Activated naive CD8-positive, alpha-beta T cell treated with anti-CD3 and anti-CD28 coated beads for 36 hours (primary cell): ENCODE data around the gene BHLHE40. TPM values are rescaled to one million over a fixed set of nuclear protein-coding genes. Genes with fewer than 3 reads are reported as not detected.

Experiments used
- DNase-seq: peaks from one replicate; pipeline ENCODE4 v3.0.0; 2021
- H3K27ac Mint-ChIP-seq: one replicate; pipeline ENCODE4 v1.8.0; 2022; ENCODE audit warnings: mild to moderate bottlenecking, moderate library complexity, mixed read lengths
- H3K27me3 Mint-ChIP-seq: one replicate; pipeline ENCODE4 v1.8.0; 2022; ENCODE audit warnings: mild to moderate bottlenecking, mixed read lengths
- H3K36me3 Mint-ChIP-seq: one replicate; pipeline ENCODE4 v1.8.0; 2021; ENCODE audit warnings: mild to moderate bottlenecking, mixed read lengths
- H3K4me1 Mint-ChIP-seq: one replicate; pipeline ENCODE4 v1.8.0; 2021; ENCODE audit warnings: mixed read lengths
- H3K4me3 Mint-ChIP-seq: one replicate; pipeline ENCODE4 v1.8.0; 2022; ENCODE audit warnings: mild to moderate bottlenecking, moderate library complexity, mixed read lengths
- H3K9me3 Mint-ChIP-seq: one replicate; pipeline ENCODE4 v1.8.0; 2022; ENCODE audit warnings: mixed read lengths
- total RNA-seq, 2 experiments: library from RNA; stranded (reverse); gene quantifications; one replicate each; pipeline ENCODE4 v1.2.3, GENCODE V29; 2021

The BHLHE40 gene
- total RNA-seq, 2 experiments from 2014 or later: 292 to 294 TPM

DNA sequence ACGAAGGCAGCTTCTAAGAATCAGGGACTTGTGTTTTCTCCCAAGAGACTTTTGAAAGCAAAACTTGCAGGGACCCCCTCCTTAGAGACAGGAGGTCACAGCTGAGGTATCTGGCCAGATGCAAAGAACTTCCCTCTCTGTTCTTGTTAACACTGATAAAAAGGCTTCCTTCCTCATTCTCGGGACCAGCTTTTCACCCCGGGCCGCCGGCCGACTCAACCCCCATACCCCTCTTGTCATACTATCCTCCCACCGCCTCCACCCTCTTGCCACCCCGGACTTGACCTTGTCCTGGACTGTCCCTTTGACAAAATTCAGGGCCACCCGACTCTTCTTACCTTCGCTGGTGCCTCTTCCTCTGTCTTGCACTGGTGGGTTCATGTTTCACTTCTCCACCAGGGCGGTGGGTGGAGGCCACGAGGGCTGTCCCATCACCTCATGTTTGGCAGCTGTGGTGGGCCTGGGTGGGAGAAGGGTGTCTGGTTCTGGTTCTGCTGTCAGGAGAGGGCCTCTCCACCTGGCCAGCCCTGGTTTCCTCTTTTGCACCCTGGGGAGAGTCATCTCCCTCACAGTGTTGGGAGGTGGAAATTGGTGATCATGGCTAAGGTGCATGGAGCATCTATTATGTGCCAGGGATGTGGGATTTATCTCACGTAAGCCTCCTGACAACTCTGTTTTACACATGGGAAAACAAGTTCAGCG, 32.5 kb downstream of the BHLHE40 start:
- H3K4me1 Mint-ChIP-seq: peaks cover 56% of the 10 kb centered on the region
- peak overlapping the region; percentile 49 for H3K4me3 Mint-ChIP-seq
- peak overlapping the region; percentile 85 for H3K27ac Mint-ChIP-seq
- DNase-seq: peak; percentile 46
- no peaks in the 10 kb centered on the region for H3K9me3 Mint-ChIP-seq
- H3K36me3 Mint-ChIP-seq: no peaks in the 10 kb centered on the region
- peaks cover 12% of the 10 kb centered on the region for H3K27me3 Mint-ChIP-seq

DNA sequence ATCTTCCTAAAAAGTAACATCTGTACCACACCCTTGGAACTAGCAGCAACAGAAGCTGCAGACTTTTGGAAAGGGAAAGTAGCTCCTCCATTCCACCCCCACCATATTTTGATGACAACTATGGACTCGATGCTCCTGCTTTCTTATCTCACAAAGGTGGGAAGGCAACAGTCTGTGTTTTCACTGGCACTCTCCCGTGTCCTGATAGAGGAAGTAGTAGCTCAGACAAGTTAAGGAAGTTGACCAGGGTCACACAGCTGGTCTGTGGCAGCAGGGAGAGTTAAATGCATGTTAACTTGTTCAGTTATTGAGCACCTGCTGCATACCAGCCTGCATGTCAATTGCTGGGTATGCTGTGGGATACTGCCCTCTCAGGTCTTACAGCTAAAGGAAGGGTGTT, 33.1 kb downstream of the BHLHE40 start:
- Mint-ChIP-seq H3K36me3 (no peaks in the 10 kb centered on the region), H3K27me3 (peaks cover 12% of the 10 kb centered on the region), H3K9me3 (no peaks in the 10 kb centered on the region), H3K4me3 (no peak overlapping the region), H3K4me1 (peaks cover 53% of the 10 kb centered on the region), H3K27ac (peak overlapping the region; percentile 85)
- no peak for DNase-seq

- Mint-ChIP-seq H3K9me3 (no peaks in the 10 kb centered on the region), H3K4me3 (no peak overlapping the region), H3K27ac (peak overlapping the region; percentile 32), H3K27me3 (peaks cover 12% of the 10 kb centered on the region), H3K36me3 (no peaks in the 10 kb centered on the region), H3K4me1 (peaks cover 53% of the 10 kb centered on the region)
- DNase-seq: no peak
Observed at GRCh38 chr3:5013021-5013906, 34.0 kb downstream of the BHLHE40 start.

GRCh38 chr3:5014391-5014790, 35.2 kb downstream of the BHLHE40 start:
- no peak overlapping the region for H3K27ac Mint-ChIP-seq
- no peak for DNase-seq

GRCh38 chr3:5015056-5015455, 35.8 kb downstream of the BHLHE40 start:
- peaks cover 60% of the 10 kb centered on the region for H3K4me1 Mint-ChIP-seq
- no peaks in the 10 kb centered on the region for H3K9me3 Mint-ChIP-seq
- no peaks in the 10 kb centered on the region for H3K36me3 Mint-ChIP-seq
- H3K27me3 Mint-ChIP-seq: peaks cover 12% of the 10 kb centered on the region
- DNase-seq: no peak
- H3K27ac Mint-ChIP-seq: no peak overlapping the region
- H3K4me3 Mint-ChIP-seq: no peak overlapping the region

More at GRCh38 chr3:5014391-5014790, 35.2 kb downstream of the BHLHE40 start:
- Mint-ChIP-seq H3K4me1 (peaks cover 53% of the 10 kb centered on the region), H3K4me3 (no peak overlapping the region), H3K27me3 (peaks cover 12% of the 10 kb centered on the region), H3K9me3 (no peaks in the 10 kb centered on the region), H3K36me3 (no peaks in the 10 kb centered on the region)

- peaks cover 11% of the 10 kb centered on the region for H3K27me3 Mint-ChIP-seq
- H3K4me3 Mint-ChIP-seq: no peak overlapping the region
- H3K36me3 Mint-ChIP-seq: no peaks in the 10 kb centered on the region
- no peaks in the 10 kb centered on the region for H3K9me3 Mint-ChIP-seq
- H3K27ac Mint-ChIP-seq: no peak overlapping the region
- peaks cover 65% of the 10 kb centered on the region for H3K4me1 Mint-ChIP-seq
- no peak for DNase-seq
Observed at GRCh38 chr3:5016211-5017161, 37.2 kb downstream of the BHLHE40 start.

- no peak for DNase-seq
- no peaks in the 10 kb centered on the region for H3K27me3 Mint-ChIP-seq
- peaks cover 68% of the 10 kb centered on the region for H3K4me1 Mint-ChIP-seq
- H3K9me3 Mint-ChIP-seq: no peaks in the 10 kb centered on the region
- H3K36me3 Mint-ChIP-seq: no peaks in the 10 kb centered on the region
- no peak overlapping the region for H3K4me3 Mint-ChIP-seq
- H3K27ac Mint-ChIP-seq: no peak overlapping the region
Observed at GRCh38 chr3:5017925-5018531, 38.8 kb downstream of the BHLHE40 start.

DNA sequence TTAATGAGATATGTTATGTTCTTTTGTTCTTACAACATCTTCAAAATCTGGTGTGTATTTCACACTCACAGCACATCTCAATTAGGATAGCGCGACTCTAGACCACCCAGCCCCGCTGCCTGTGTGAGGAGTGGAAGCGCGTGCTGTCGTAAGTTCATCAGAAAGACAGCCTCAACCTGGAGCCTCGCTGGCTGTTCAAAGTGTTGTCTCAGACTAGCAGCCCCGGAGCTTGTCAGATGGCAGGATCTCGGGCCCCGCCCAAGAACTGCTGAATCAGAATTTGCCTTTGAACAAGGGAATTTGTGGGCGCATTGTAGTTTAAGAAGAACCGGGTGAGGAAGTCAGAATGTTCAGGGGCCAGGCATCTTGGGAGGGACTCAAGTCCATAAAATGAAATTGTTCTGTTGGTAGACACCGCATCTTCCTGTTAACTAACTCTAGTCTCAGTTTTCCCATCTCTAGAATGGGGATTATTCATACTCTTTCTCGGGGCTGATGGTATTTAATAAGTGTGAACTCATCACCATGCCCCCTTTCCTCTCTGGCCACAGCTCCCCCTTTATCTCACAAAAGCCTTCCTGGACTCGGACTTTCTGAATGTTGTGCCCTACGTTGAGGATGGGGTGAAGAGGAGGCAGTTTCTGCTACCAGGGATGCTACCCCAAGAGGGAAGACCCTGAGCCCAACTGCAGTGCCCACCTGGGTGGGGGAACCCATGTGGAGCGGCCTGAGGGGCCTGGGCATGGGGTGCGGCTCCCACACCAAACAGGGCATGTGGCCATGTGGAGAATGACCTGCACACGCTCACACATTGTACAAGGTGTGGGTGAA, 40.4 kb downstream of the BHLHE40 start:
- peak overlapping the region; percentile 69 for H3K27ac Mint-ChIP-seq
- peaks cover 64% of the 10 kb centered on the region for H3K4me1 Mint-ChIP-seq
- H3K27me3 Mint-ChIP-seq: no peaks in the 10 kb centered on the region
- no peaks in the 10 kb centered on the region for H3K36me3 Mint-ChIP-seq
- DNase-seq: peak; percentile 68
- no peaks in the 10 kb centered on the region for H3K9me3 Mint-ChIP-seq
- H3K4me3 Mint-ChIP-seq: peak overlapping the region; percentile 38

GRCh38 chr3:5020242-5020722, 41.0 kb downstream of the BHLHE40 start:
- Mint-ChIP-seq H3K36me3 (no peaks in the 10 kb centered on the region), H3K9me3 (no peaks in the 10 kb centered on the region), H3K27ac (no peak overlapping the region), H3K27me3 (no peaks in the 10 kb centered on the region), H3K4me1 (peaks cover 60% of the 10 kb centered on the region), H3K4me3 (no peak overlapping the region)
- no peak for DNase-seq

GRCh38 chr3:5021116-5022092, 42.2 kb downstream of the BHLHE40 start:
- Mint-ChIP-seq H3K4me1 (peaks cover 61% of the 10 kb centered on the region), H3K9me3 (no peaks in the 10 kb centered on the region), H3K36me3 (no peaks in the 10 kb centered on the region), H3K27me3 (no peaks in the 10 kb centered on the region), H3K27ac (peak overlapping the region; percentile 81), H3K4me3 (no peak overlapping the region)
- no peak for DNase-seq

DNA sequence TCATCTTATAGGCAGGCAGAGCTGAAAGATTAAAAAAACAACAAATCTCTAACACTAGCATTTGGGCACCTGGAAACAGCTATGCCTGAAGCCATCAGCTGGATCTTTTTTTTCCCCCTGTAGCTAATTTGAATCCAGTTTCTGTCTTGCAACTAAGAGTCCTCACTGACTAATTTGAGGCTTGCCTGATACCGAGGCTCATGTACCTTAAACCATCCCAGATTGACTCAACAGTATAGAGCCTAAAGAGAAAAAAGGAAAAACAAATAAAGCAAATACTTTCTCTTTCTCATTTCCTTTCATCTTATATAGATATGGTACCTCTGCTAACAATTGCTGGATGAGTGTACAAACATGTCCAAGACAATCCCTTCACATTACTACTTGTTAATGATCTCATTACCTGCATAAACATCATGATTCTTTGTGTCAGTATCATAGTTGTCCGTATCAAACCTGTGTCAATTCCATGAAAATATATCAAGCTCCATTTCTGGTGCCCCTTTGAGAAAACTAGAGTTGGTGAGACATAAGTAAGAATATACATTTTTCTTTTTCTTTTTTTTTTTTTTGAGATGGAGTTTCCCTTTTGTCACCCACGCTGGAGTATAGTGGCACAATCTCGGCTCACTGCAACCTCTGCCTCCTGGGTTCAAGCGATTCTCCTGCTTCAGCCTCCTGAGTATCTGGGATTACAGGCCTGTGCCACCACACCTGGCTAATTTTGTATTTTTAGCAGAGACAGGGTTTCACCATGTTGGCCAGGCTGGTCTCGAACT, 43.1 kb downstream of the BHLHE40 start:
- Mint-ChIP-seq H3K4me3 (no peak overlapping the region), H3K4me1 (peaks cover 57% of the 10 kb centered on the region), H3K27me3 (no peaks in the 10 kb centered on the region), H3K36me3 (no peaks in the 10 kb centered on the region), H3K9me3 (no peaks in the 10 kb centered on the region), H3K27ac (peak overlapping the region; percentile 81)
- peak; percentile 31 for DNase-seq
